GM18861 (cell line): ENCODE results near the gene PRKCE.

Experiments used
- ATAC-seq: cut with Tn5 transposase; IDR thresholded peaks from one replicate; pipeline ENCODE4 v1.9.1; 2021; ENCODE audit not compliant: unreplicated experiment

PRKCE gene

DNA sequence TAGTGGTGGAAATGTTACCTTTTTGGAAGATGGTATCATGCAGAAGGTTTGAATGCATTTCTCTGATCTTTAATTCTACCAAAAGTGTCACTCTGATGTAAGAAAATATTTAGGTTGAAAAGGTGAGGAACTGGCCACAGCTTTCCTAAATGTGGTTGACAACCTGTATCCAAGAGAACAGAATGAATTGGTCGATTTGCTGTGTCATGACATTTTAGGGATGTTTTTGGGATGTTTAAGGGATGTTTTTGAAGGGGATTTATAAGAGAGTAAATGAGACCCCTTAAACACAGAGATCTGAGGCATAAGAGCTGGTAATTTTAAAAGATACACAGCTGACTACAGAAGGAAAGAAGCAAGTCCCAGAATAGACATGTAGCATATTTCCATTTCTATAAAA lies 375.0 kb downstream of the PRKCE start:
- ATAC-seq: no peak

DNA sequence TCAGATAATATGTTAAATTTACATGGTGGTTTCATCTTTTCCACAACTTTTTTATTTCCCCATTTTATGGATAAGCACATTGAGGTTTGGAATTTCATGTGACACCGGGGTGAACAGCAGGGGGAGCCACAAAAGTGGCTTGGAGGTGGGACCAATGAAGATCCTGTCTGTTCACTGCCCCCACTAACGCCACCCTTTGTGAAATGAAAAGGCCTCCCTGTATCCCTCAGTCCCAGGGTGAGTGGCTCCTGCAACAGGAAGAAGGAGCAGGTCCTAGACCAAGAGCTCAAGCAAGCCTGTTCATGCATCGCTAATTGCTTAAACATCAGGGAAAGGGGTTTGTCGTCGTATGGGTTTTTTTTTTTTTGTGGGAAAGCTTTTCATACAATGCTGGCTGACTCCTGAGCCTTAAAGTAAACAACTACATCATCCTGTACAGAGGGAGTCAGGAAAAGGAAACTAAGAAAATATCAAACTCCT lies 377.9 kb downstream of the PRKCE start:
- no peak for ATAC-seq

DNA sequence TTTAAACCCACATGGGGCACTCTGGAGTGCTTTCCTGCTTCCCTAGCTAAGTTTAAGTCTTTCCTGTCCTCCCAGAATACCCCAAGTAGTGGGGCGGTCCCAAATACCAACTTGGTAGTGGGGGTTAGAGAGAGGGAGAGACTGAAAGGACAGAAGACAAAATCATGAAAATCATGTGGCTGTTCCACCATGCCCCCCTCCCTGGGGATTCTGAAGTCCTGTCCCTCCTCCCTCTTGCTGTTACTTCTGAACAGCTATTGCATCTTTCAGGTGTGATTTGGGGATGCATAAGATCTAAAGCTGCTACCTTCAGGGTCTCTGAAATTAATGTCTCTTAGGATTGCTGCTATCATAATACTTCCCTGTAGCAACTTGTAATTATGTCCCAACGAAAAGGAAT lies 378.9 kb downstream of the PRKCE start:
- no peak for ATAC-seq

DNA sequence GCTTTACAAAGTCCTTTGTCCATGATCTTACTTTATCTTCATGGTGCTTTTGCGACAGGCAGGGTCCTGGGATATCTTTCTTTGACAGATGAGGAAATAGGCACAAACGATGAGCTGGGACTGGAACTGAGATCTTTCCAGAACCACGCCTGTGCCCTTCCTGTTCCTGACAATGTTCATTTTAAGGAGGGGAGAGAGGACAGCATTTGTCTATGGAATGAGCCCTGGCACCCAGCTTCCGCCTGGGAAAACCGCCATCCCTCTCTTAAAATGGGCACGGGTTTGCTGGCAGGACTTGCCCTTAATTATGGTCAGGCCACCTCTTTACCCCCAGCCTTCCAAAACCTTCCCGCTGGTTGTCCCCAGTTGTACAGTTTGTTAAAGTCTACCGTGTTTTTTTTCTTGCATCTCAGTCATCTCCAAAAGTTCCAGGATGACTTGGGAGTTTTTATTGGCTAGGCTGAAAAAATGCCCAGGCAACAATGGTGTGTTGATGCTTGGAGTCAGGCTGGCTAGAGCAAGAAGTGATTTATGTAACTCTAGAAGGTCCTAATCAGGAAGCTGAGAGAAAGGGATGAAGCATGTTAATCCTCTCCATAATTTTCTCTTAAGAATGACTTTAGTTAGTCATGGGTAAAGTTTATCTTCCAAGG lies 380.8 kb downstream of the PRKCE start:
- no peak for ATAC-seq

DNA sequence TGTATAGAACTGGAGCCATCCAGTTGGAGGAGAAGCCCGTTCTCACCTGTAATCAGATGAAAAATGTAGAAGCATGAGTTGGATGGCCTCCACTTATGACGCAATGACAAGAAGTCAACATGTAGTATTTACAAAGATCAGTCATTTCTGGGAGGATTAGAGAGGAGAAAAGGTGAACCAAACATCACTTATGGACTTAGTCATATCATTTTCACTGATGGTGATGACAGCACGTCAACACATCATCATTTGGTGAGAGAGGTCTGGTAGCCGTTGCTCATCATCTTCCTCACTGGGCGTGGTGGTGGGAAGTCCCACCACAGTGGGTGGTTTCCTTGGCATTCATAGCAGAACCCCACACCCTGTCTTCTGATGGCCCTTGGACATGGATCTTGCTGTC lies 381.5 kb downstream of the PRKCE start:
- peak; percentile 37 for ATAC-seq

DNA sequence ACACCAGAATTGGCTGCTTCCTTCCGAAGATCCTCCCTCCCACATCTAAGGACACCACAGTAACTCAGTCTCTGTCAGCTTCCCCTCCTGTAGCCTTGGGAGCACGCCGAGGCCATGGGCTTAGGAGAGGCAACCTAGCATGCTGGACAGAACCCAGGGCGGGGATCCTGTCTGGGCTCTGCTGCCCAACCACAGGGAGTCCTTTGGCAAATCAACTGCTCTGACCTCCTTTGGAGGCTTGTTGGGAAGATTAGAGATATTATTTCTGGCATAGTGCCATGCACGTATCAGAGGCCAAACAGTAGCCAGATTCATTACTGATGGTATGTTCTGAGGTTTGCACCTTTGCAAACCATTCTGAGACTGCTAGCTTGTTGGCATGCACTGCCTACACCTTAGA lies 383.1 kb downstream of the PRKCE start:
- ATAC-seq: no peak

DNA sequence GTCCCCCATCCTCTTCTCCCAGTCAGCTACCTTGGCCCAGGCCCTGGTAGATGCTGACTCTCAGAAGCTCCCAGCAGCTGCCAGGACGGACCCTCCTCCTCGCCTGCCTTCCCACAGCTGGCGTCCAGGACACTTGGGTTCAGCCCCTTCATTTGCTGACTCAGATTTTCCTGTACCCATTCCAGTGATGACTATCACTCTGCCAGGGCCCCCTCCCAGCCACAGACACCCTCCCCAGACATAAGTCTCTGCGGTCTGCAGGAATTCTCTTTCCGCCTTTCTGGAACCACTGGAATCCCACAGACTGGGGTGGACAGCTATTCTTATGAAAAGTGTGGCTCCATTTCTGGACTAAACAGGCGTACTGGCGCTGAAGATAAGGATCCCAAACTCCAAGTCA lies 385.5 kb downstream of the PRKCE start:
- ATAC-seq: no peak

DNA sequence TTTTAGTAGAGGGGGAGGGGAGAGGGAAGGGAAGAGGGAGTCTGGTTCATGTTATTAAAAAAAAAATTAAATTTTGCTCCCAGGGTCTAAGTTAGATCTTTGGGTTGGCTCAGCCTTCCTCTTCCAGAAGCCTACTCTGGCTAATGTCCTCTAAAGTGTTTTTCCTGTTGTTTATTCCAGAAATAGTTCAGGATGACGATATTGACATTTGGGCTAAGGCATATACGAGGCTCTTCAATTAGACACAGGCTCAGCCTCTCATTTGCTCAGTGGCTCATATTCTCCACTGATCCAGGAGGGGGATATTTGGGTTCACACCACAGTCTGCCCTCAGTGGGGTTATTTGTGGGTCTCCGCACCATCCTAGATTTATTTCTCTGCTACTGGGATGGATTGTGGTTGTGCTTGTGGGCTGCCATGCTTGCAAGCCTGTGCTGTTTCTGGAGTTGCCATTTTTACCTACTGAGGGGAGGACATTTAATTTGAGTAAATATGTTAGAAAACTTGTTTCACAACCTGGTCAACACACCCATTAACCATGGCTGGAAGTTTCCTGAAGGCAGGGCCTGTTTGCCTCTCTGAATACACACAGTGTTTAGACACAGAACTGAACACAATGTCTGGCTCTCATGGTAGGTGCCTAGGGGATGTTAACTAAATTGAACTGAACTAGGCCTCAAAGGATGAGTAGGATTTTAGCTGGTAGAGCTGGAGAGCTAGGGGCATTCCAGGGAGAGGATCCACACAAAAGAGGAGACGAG lies 388.2 kb downstream of the PRKCE start:
- ATAC-seq: no peak

DNA sequence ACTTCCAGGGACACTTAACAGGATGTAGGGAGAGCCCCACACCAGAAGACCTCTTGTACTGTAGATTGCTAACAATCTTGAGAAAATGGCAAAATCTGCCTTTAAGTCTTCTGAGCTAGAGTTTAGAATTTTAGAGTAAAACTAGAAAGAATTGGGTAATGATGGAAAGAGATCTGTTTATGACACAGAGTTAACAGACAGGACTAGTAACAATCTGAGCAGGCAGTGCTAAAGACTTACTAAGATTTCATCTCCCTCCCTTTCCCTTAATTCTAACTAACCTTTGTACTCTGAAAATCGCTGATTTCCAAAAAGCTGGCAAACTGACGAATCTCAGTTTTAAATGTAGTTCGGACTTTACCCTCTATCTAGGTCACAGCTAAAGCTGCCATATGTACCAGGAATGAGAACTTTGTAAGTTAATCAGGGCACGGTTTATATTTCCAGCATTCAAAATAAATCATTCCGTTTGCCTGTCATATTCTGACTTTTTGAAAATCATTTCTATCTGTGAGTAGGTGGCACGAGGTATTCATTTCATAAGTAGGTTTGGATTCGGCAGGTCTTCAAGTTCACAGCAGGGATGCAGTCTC lies 389.2 kb downstream of the PRKCE start:
- ATAC-seq: no peak

DNA sequence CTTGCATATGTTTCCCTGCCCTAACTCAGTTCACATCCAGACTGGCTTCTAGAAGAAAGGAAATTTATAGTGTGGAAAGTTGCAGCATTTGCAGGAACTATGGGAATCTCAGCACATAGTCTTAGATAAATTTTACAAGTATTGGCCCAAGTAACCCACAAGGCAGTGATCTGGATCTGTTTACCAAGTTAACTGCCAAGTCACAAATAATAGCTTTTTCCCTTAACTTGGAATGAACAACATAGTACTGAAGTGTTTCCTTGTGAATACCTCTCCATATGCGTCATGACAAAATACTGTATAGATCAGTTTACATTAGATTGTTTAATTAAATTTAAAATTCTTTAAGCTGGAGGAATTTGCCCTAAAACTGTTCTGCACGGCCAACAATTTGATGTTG lies 390.0 kb downstream of the PRKCE start:
- no peak for ATAC-seq

DNA sequence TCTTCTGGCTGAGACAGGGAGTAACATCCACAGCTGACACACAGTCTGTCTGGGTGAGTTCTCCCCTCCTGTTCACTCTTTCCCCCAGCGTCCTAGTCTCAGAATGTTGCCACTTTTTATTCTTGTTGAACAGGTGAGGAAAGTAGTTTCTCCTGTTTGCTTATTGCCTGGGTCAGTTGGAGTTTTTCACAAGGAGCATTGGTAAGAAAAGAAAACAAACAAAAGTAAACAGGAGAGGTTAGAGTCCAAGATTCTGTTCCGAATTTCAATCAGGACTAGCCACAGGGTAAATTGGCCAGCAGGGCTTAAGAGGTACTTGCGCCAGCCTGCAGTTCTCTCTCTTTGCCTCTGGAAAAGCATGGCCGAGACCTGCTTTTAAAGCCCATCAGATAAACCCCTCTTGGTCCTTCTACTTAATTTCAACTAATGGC lies 390.7 kb downstream of the PRKCE start:
- no peak for ATAC-seq

DNA sequence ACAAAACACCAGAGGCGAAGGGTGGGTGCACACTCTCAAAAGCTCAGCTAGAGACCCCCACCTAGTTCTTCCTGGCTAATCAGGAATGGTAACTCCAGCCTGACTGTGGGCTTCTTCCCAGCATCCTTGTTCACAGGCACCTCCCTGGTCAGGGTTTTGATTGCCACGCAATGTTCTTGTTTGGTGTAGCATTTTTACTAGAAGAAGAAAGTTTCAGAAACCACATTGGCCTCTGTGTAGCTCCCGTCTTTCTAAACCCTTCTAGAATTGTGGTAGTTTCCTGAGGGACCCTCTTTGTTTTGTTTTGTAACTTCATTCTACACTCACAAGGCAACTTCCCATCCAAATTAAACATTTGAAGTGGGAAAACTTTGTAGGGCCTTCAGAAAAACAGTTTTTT lies 391.2 kb downstream of the PRKCE start:
- ATAC-seq: no peak

DNA sequence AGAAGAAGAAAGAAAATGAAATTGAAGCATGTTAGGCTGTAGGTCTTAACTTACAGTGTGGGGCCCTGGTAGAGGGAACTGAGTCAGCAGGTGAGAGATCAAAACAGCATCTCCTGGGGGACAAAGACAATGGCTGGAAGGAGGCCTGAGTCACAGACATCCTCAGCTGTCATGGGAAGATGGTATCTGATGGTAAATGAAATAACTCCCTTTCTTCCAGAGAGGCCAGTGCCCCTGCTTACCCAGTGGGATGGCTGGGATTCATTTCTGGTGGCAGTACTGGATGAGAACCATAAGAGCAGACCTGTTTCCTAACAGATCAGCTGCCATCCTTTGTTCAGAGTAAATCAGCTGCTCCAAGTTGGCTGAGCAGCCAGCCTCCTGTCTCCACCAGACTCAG lies 394.4 kb downstream of the PRKCE start:
- ATAC-seq: no peak

DNA sequence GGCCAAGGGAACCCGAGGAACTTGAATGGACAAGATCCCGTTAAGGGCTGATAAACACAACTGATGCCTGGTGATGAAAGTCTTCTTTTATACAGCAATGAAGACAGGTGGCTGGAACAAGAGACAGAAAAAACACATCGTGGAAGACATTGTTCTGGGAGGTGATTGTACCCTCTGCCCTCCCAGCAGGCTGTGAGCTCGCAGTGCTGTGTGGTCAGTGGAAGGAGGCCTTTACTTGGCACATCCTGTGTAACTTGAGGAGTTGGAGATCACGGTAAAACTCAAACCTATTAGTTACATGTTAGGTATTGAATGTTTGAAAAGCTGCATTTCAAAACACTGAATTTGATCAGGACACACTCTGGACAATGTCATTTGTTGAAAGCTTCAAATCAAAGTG lies 395.8 kb downstream of the PRKCE start:
- no peak for ATAC-seq

DNA sequence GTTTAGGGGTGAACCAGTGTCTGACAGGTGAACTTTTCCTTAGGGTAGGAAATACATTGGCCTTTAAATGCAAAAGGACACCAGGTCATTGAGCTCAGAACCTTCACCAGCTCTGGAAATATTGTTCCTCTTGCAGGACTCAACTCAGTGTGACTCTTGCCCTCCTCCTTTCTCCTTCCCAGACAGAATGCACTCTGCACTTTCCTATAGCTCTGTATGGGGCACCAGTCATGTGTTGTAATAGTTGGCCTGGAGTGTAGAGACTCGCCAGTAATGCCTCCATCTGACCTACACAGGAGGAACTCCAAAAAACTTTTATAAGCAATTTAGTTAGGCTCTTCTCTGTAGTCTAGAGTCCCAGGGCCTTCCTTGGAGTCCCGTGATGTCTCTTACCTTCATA lies 397.2 kb downstream of the PRKCE start:
- ATAC-seq: no peak

DNA sequence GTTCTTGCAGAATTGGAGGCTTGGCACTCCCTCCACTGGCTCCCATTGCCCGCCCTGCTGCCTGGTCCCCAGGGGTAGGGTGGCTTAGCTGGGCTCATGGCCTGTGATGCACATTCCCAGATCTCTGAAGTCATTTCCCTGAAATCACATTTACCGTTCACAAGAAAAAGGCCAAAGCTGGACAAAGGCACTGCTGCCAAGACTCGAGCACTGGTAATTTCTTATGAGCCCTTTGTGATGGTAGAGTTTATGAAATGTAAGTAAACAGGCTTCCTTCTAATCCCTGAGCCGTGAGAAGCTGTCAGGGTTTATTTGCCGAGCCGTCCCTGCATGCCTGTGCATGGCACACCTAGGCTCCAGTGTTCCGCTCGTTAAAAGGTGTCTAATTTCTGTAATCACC lies 398.6 kb downstream of the PRKCE start:
- no peak for ATAC-seq

DNA sequence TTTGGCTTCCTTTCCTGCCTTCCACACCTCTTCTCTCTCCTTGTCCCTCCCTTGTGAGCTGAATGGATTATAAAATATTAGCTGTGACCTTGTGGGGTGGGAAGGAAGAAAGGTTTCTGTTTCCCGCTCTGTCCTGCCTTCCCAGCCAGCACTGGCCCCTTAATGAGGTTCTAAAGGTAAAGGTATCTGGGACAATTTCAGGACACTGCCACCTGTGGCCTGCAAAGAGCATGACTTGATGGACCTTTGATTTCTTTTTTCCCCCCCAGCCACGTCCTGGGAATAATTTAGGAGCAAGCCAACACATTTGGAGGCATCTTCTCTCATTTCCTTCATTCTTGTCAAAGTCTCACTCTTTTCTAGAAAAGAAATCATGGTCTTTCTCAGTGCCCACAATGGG lies 399.0 kb downstream of the PRKCE start:
- no peak for ATAC-seq

DNA sequence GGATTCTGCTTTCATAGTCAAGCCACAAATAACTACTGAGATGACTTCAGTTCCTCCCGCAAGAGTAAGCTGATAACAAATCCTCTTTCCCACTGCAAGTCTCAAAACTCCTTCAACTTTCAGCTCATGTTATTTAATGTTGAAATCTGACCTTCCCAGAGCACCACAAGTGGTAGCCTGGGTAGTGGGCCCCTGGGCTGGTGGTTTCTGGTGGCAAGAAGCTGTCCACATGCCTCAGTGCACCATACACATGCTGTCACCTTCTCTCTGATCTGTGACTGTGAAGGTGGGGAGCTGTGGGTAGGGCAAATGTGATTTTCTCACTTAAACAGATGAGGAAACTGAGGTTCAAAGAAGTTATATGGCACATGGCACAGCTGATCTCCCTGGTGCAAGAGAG lies 399.6 kb downstream of the PRKCE start:
- no peak for ATAC-seq

DNA sequence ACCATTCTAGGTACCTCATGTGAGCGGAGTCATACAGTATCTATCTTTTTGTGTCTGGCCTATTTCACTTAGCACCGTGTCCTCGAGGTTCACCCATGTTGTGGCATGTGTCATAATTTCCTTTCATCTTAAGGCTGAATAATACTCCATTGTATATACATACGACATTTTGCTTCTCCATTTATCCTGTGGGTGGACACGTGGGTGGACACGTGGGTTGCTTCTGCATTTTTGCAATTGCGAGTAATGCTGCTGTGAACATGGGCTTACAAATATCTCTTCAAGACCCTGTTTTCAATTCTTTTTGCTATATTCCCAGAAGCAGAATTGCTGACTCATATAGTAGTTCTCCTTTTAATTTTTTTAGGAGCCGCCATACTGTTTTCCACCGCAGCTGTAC lies 402.1 kb downstream of the PRKCE start:
- ATAC-seq: no peak

DNA sequence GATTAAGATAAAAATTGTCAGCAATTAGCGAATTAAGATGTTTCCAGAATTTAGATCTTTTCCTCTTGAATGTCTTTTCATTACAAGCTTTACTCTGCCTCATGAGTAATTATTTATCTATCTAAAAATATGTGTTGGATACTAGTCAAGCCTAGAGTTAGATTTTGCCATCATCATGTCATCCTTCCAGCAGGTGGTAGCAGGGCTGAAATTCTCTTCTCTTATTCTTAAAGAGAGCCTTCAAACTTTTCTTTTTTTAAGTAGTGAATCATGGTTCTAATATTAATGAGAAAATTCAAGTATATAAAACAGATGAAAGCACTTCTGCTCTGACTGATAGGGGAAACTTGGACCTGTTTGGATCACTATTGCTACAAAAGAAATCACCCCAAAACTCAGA lies 405.1 kb downstream of the PRKCE start:
- no peak for ATAC-seq

DNA sequence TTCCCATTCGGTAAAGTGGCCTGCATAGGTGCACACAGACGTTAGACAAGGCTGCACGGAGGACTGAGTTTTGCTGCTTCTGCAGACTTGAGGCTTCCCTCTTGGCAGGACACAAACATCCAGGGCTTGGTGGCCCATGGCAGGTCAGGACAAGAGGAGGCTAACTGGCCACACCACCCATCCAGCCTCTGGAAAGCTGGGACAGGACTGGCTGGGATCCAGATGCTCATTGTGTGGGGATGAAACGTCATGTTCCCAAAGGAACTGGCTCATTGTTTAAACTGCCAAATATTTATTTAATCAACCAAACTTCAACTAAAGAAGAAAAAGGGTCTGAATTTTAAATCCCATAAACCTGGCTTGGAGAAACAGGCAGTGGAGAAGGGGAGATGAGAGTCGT lies 406.7 kb downstream of the PRKCE start:
- no peak for ATAC-seq

DNA sequence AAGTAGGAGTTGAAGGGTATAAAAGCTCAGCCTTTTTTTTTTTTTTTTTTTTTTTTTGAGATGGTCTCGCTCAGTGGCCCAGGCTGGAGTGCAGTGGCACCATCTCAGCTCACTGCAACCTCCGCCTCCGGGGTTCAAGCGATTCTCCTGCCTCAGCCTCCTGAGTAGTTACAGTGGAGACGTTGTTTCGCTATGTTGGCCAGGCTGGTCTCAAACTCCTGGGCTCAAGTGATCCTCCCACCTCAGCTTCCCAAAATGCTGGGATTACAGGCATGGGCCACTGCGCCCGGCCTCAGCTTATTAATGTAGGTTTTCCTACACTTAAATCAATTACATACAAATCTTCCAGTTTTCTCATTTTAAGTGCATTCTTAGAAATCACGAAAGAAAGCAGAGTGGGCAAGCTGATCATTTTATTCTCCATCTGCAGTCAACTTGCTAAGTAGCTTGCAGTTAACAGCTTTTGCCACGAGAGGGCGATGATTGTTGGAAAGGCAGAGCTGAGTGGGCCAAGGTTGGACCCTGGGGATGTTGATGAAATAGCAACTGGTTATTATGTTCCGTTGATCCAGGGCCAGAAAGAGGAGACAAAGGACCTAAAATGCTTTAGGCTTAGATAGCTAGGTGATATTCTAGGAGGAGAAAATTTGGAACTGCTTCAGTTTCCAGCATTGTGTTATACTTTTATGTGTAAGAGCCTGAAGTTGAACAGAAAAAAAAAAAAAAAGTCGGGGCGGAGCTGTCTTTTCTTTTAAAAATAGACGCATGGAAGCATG lies 411.4 kb downstream of the PRKCE start:
- no peak for ATAC-seq
